Retina (tissue), 1 donor: ENCODE results near the gene WWOX.

Experiments used
- DNase-seq: peaks from one replicate; pipeline ENCODE4 v3.0.0-alpha.2; 2016

WWOX gene

DNA sequence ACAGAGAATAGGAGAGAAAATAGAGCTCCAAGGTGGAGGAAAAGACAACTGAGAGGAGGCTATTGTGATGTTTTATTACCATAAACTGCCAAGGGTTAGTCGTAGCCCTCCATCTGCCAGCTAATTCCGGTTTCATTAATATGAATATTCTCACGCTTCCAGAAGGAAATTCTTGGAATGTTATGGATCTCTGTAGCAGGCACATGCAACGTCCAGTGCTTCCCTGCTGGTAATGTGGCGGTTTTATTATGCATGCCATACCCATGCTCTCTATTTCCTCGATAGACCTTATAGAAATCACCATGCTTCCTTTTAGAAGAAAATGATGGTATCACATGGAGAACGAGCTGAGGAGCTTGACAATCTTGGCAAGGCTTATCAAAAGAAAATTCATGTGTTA lies 1037.5 kb downstream of the WWOX start:
- no peak for DNase-seq

DNA sequence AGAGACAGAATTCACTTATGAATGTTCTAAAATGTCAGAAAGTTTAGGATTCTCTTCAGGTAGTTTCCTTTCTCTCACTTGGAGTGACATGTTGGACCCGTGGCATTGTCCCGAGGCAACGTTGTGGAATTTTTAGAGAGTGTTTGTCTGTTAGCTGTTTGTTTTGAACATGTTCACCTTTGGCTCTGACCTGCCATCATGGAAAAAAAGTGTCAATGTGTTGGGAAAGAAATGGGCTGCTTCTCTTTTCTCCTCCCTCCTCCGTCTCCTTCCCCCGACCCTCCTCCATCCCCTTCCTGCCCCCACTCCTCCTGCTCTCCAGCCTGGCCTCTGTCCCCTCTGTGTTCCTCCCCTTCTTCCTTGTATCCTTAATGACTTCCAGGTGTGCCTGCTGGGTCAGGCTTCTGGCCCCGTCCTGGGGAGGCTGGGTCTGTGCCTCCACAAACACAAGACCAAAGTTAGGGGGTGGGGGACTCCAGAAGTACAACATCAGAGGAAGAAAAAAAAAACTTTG lies 1038.0 kb downstream of the WWOX start:
- DNase-seq, result no peak

DNA sequence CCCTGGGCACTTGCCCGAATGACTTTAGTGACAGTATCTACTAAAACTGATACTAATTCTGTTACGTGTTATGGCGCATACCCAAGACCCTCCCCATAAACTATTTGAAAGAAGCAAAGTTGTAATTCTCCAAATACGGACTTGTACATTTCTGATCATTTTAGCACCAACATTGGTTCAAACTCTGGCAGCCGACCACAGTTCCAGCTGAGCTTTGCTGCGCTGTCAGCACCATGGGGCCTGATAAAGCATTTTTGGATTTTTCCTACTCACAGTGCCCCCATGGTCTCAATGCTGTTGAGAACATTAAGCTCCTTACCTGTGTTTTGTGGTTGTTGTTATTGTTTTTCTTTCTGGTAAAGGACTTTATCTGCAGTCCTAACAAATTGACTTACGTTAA lies 1040.3 kb downstream of the WWOX start:
- DNase-seq, result no peak

GRCh38 chr16:79143026-79143425 lies 1043.6 kb downstream of the WWOX start:
- no peak for DNase-seq

DNA sequence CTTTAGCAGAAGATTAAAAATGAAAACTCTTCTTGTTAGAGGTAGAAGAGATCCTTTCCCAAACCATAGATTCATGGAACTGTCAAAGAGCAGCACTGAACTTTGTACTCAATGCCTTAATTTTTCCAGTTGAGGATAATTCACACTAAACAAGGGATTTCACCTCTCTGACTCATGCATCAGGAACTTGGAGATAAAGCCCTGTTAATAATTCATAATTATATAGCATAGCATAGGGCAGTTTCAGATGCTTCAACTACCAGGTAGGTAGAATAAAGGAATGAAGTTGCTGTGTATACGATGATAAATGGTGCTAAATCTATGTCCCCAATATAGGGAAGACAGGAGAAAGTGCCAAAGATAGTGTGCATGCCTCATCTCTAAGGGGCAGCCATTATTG lies 1050.7 kb downstream of the WWOX start:
- no peak for DNase-seq

GRCh38 chr16:79150632-79151310 lies 1051.3 kb downstream of the WWOX start:
- DNase-seq, result no peak

GRCh38 chr16:79154086-79154485 lies 1054.6 kb downstream of the WWOX start:
- DNase-seq, result peak; percentile 58

DNA sequence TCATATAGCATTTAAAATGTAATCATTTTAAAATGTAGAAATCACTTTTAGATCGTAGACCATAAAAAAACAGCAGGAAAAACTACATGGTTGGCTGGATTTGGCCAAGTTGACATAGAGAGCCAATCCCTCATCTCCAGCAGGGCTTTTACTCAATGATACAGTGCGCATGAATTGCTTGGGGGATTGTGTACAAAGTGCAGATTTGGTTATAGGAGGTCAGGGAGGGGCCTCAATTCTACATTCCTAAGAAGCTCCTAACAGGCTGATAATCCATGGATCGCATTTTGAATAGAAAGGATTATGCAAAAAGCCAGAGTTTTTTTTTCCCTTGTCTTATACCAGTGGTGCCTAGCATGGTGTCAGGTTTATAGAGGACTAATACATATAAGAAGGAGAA lies 1056.0 kb downstream of the WWOX start:
- DNase-seq, result no peak

DNA sequence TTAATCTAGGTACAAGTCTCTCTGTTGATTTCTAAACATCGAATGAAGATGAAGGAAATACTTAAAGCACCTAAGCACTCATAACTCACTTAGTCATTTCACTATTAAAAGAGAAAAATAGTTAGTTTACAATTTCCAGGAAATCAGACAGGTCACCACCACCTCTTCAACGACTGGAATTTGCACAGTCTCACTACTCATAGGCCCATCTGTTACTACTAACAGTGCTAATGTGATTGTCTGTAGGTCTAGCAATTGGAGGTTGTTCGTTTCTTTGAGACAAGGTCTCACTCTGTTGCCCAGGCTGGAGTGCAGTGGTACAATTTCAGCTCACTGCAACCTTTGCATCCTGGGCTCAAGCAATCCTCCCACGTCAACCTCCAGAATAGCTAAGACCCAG lies 1056.5 kb downstream of the WWOX start:
- no peak for DNase-seq

GRCh38 chr16:79156761-79157160 lies 1057.3 kb downstream of the WWOX start:
- DNase-seq, result no peak

DNA sequence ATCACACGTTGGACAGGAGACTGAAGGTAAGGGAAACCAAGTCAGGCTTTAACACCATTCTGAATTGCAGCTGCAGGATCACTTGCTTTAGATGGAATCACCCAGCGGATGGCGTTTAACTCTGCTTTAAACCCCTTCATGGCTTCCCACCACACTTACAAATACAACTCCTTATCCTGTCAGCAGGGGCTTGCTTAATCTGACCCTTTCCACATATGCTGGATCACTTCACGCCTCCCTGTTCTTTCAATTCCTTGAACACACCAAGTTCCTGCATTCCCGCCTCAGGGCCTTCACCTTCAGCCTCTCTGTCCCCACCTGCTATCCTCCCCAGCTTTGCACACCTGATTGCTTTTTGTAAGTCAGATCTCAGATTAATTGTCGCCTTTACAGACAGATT lies 1058.9 kb downstream of the WWOX start:
- DNase-seq, result no peak

GRCh38 chr16:79159261-79160049 lies 1060.0 kb downstream of the WWOX start:
- no peak for DNase-seq

GRCh38 chr16:79162977-79163376 lies 1063.5 kb downstream of the WWOX start:
- no peak for DNase-seq

DNA sequence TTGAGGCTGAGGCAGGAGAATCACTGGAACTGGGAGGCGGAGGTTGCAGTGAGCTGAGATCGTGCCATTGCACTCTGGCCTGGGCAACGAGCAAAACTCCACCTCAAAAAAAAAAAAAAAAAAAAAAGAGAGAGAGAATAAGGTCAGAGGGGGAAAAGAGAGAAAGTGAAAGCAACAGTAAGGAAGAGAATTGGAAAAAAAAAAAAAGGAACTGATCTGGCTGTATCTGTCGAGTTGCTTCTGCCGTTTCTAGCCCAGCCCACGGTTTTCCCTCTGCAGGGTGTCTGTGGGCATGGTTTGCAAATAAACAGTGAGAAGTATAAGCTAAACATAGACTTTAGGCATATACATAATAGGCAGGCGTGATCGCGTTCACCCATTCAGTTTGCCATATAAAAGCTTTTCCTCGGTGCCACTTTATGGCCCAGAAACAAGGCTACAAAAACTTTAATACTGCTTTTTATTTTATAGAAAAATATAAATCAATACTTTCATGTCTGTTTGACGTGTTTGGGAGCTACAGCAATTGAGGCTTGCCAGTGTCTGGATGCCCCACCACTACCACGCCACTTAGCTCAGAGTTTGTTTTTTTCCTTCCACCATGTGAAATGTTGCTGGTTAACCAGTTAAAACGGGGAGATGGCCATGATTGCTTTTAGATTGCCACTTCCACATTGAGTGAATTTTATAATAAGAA lies 1064.4 kb downstream of the WWOX start:
- DNase-seq, result no peak

- peak; percentile 64 for DNase-seq
Observed at GRCh38 chr16:79164388-79164995, 1065.0 kb downstream of the WWOX start.

DNA sequence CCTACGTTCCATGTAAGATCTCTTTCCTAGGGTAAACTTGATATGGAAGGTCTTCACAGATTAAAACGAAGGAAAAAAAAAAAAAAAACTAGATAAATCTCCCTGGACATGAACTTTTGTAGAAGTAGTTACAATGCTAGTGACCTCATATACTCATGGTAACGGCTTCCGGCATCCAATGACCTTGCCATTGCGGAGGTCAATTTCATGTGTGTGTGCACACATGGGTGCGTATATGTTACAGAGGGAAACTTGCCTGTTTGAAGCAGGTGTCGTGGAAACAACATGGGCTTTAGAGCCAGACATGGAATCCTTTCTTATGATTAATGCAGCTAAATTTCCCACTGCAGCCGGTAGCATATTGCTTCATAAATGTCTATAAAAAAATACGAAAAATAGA lies 1065.6 kb downstream of the WWOX start:
- peak; percentile 42 for DNase-seq

DNA sequence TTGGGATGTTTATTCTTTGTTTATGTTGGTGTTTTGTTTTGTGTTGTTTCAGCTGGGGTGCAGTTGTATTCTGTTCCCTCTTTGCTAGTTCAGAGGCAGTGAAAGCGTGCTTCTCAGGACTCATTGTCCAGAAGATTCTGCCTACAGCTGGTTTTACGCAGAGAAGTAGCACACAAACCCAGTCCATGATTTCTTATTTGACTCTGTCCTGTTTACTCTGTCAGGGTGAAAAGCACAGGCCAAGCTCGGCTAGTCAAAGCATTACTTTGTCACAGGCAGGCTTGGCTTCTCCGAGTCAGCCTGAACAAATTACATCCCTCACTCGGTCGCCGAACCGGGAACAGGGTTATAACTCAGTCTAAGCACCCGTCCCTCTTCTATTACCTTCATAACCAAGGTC lies 1066.1 kb downstream of the WWOX start:
- DNase-seq, result peak; percentile 42

DNA sequence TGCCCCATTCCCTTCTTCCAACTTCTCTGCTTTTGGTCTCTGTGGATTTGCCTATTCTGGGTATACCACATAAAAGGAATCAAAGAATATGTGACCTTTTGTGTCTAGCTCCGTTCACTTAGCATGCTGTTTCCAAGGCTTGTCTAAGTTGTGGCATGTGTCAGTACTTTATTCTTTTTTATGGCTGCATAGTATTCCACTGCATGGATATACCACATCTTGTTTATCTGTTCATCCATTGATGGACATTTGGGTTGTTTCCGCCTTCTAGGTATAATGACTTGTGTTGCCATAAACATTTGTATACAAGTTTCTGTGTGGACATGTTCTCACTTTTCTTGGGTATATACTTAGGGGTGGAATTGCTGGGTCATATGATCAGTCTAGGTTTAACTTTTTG lies 1068.4 kb downstream of the WWOX start:
- no peak for DNase-seq

DNA sequence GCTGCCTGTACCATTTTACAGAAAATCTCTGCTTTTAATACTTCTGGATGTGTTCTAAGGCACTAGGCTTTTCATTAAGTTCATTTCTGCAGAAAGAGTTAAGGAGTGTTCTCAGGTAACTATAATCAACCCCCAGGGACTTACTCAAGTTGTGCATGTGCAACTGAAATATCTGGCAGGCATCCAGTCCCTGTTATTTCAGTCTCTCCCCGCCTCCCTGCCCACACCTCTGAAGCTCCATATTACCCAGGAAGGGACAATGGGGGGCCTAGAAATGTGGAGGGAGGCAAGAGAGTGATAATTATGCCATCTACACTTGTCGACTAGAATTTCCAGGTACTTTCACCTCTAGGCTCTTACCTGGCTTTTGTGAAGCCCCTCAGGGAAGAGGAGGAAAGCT lies 1068.9 kb downstream of the WWOX start:
- DNase-seq, result no peak

GRCh38 chr16:79169239-79169638 lies 1069.8 kb downstream of the WWOX start:
- no peak for DNase-seq

DNA sequence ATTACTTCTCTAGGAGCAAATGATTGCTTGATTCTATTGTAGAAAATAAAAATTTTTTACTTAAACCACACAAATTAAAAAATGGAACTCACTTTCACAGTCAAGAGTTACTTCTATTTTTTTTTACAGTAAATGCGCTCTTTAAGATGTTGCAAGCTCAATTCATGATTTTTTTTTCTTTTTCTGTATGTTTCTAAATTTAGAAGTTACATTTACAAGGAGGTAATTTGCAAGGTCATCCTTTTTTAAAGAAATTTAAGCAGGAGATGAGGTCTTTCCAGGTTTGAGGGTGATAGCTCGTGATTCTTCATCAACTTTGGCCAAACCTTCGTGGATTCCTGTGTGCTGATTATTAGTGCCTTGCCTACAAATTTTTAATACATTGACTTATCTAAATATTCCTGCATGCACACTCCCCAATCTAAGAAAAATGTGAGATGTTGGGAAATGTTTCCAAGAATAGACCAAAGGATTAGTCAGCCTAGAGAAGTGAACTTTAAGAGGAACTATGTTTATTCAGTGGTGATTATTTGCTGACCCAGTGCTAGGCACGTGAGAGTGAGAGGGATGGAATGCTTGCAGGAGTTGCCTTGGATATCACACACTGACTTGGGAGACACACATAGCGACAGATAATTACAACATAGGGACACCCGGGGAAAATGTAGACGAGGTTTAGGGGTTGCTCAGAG lies 1071.2 kb downstream of the WWOX start:
- DNase-seq, result no peak

GRCh38 chr16:79171504-79171903 lies 1072.0 kb downstream of the WWOX start:
- no peak for DNase-seq
